HepG2 (cell line): Measurements from ENCODE around the gene KHNYN. TPM values are rescaled to one million over a fixed set of nuclear protein-coding genes. Genes with fewer than 3 reads are reported as not detected.
"Not testable (repeated sequence)": the region's sequence is repeated elsewhere in the genome, so short reads cannot be mapped to it uniquely, and the experiment has no call there.

Experiments used
- ATAC-seq: fragments of 200-7000 bp; cut with Tn5 transposase; 3 replicates; pipeline ENCODE4 v1.9.1; 2020; ENCODE audit warnings: mild to moderate bottlenecking, moderate library complexity
- BruUV-seq: library from RNA; stranded (reverse); fragments of 400-500 nt; replicated peaks from 2 replicates; lab custom pipeline; 2021; lab: Mats Ljungman, UMichigan
- CTCF ChIA-PET: fragments of 300-600 bp; formaldehyde crosslinking; extraction: SDS; loops from one replicate; lab custom pipeline; 2021; ENCODE audit warnings: low total read pairs, inconsistent platforms, low intra/inter-chr PET ratio; lab: Yijun Ruan, JAX
- POLR2A ChIA-PET: fragments of 350-600 bp; sonication (Branson Sonifier 250); formaldehyde crosslinking; loops from one replicate; lab custom pipeline; 2020; ENCODE audit warnings: antibody characterized with exemption, inconsistent platforms; lab: Yijun Ruan, JAX
- DNase-seq: peaks from one replicate; pipeline ENCODE4 v3.0.0-alpha.2; 2015; ENCODE audit warnings: low spot score
- FAIRE-seq: peaks from 3 replicates; lab custom pipeline; 2011; peaks lifted over from hg19 to GRCh38; lab: Jason Lieb, UNC
- H2AFZ ChIP-seq: one replicate; pipeline ENCODE4 v1.6.1; 2011; ENCODE audit warnings: low read length, inconsistent platforms
- H3K27ac ChIP-seq: fragments of 300-600 bp; 3 replicates; pipeline ENCODE4 v1.8.0; 2011; ENCODE audit warnings: mixed run types, mild to moderate bottlenecking, mixed read lengths, low read length, inconsistent platforms; ENCODE audit not compliant: insufficient read depth; ENCODE audit errors: extremely low read length
- H3K27me3 ChIP-seq, 2 experiments: fragments of 200-600 bp in 1 of 2; 2 replicates in 1 of 2; 3 replicates in 1 of 2; pipeline versions ENCODE4 v1.6.0 to v1.8.0; 2011; ENCODE audit warnings: low read length in 2 of 2, mild to moderate bottlenecking in 2 of 2, moderate library complexity in 2 of 2, inconsistent platforms in 1 of 2; ENCODE audit not compliant: insufficient read depth in 2 of 2, control insufficient read depth in 1 of 2
- H3K36me3 ChIP-seq, 2 experiments: fragments of 200-600 bp in 1 of 2; replicated peaks in 1 of 2; 2 replicates in 1 of 2; 3 replicates in 1 of 2; pipeline versions ENCODE4 v1.5.1 to v1.8.0; 2011; ENCODE audit warnings: low read length in 2 of 2, inconsistent platforms in 1 of 2; ENCODE audit not compliant: insufficient read depth in 2 of 2, control insufficient read depth in 1 of 2
- H3K4me1 ChIP-seq: 2 replicates; pipeline ENCODE4 v1.5.1; 2012; ENCODE audit warnings: low read length, inconsistent platforms; ENCODE audit not compliant: insufficient read depth
- H3K4me2 ChIP-seq: 2 replicates; pipeline ENCODE4 v1.6.0; 2011; ENCODE audit warnings: low read depth, low read length, inconsistent platforms
- H3K4me3 ChIP-seq, 3 experiments: fragments of 200-600 bp in 1 of 3; sonication (generic), shearing (Covaris generic) in 1 of 3; replicated peaks in 1 of 3; 2 replicates each; pipeline ENCODE4 v1.5.1; 2011 to 2016; ENCODE audit warnings: low read length in 3 of 3, inconsistent platforms in 2 of 3, low read depth in 2 of 3, mild to moderate bottlenecking in 2 of 3, control low read depth in 1 of 3, mixed read lengths in 1 of 3; ENCODE audit not compliant: insufficient read depth in 1 of 3
- H3K79me2 ChIP-seq: one replicate; pipeline ENCODE4 v1.6.1; 2011; ENCODE audit warnings: low read length, inconsistent platforms; ENCODE audit not compliant: insufficient read depth
- H3K9ac ChIP-seq: 2 replicates; pipeline ENCODE4 v1.6.0; 2011; ENCODE audit warnings: mild to moderate bottlenecking, low read depth, low read length, inconsistent platforms; ENCODE audit not compliant: insufficient read depth
- H3K9me3 ChIP-seq: 2 replicates; pipeline ENCODE4 v1.5.1; 2012; ENCODE audit warnings: mild to moderate bottlenecking, low read length
- H4K20me1 ChIP-seq: 2 replicates; pipeline ENCODE4 v1.6.0; 2011; ENCODE audit warnings: inconsistent platforms, mild to moderate bottlenecking, low read length, moderate library complexity; ENCODE audit not compliant: insufficient read depth
- EHMT2 ChIP-seq: fragments of 200-600 bp; sonication (generic); IDR thresholded peaks from 2 replicates; pipeline ENCODE4 v1.7.0; 2017; ENCODE audit warnings: antibody characterized with exemption, low read depth, low read length, borderline replicate concordance
- MIER3 ChIP-seq: IDR thresholded peaks from 2 replicates; pipeline ENCODE4 v1.6.1; 2016; ENCODE audit warnings: missing compliant biosample characterization, borderline replicate concordance
- PTBP1 ChIP-seq: fragments of 200-400 bp; formaldehyde crosslinking; IDR thresholded peaks from 2 replicates; pipeline ENCODE4 v1.6.1; 2018; ENCODE audit warnings: low read length, low read depth; ENCODE audit not compliant: poor library complexity, severe bottlenecking
- ZFP41 ChIP-seq: sonication (generic); formaldehyde crosslinking; IDR thresholded peaks from 2 replicates; pipeline ENCODE4 v1.4.0; 2020; ENCODE audit warnings: mild to moderate bottlenecking, missing genetic modification reagents, borderline replicate concordance
- ZNF335 ChIP-seq: sonication (generic); formaldehyde crosslinking; IDR thresholded peaks from 2 replicates; pipeline ENCODE4 v1.4.0; 2020; ENCODE audit warnings: missing genetic modification reagents
- WGBS: methylation state at CpG from one replicate; pipeline ENCODE4 v1.1.6; 2017; ENCODE audit warnings: low lambda C conversion rate; 5-methylcytosine and 5-hydroxymethylcytosine counted together
- in situ Hi-C: cut with HindIII; loops from 2 replicates; pipeline ENCODE4 v1.10.0; 2017; ENCODE audit warnings: low pct_unique_long_range_greater_than_20kb; ENCODE audit not compliant: extremely low pct_ligation_motif_present
- intact Hi-C: fragments of 100-400 bp; cut with micrococcal nuclease; formaldehyde crosslinking; loops from one replicate; pipeline ENCODE4 v1.10.0; 2022; ENCODE audit not compliant: unreplicated experiment
- polyA plus RNA-seq, 8 experiments: library from polyadenylated mRNA; depleted of rRNA in 3 of 8; stranded (reverse) in 7 of 8; unstranded in 1 of 8; fragments of >200 nt; fragmentation: Illumina TruSeq in 4 of 8; extraction: Trizol in 4 of 8; gene quantifications; 2 replicates each; pipeline versions ENCODE4 v1.2.1 to v1.2.3, GENCODE V29; 2011 to 2016; ENCODE audit warnings: low read depth in 4 of 8, missing spikeins in 1 of 8, mixed read lengths in 1 of 8; ENCODE audit not compliant: insufficient read depth in 1 of 8
- total RNA-seq, 5 experiments: library from RNA; depleted of rRNA; stranded (reverse); fragments of >200 nt; fragmentation: Illumina TruSeq; extraction: Trizol; gene quantifications; 2 replicates each; pipeline ENCODE4 v1.2.3, GENCODE V29; 2016; ENCODE audit warnings: low read depth in 1 of 5

Gene KHNYN
- total and polyA plus RNA-seq, 2 of the 13 experiments (the other 11 are each of a cell fraction or from before 2014, with no cell fraction given): 52.8 to 75.7 TPM

GRCh38 chr14:24465805-24466204 is 36.1 kb downstream of the KHNYN start:
- H3K79me2 ChIP-seq: no peaks in the 10 kb centered on the region
- DNase-seq (no peak), FAIRE-seq (no peak), ATAC-seq (no peak)
- no peaks in the 10 kb centered on the region for H3K9me3 ChIP-seq
- H3K4me3 ChIP-seq: no peak overlapping the region
- WGBS: 96% methylated on average over 3 of the region's 3 CpGs
- ChIA-PET POLR2A (no interaction called here), CTCF (no interaction called here)
- no peak overlapping the region for H3K27ac ChIP-seq
- H3K27me3 ChIP-seq: no peaks in the 10 kb centered on the region
- H2AFZ ChIP-seq: no peak overlapping the region
- H3K9ac ChIP-seq: no peak overlapping the region
- no peak for TF ChIP-seq ZNF335 (CRISPR knock-in tag)
- no peak for TF ChIP-seq PTBP1
- TF ChIP-seq ZFP41 (CRISPR knock-in tag): no peak
- TF ChIP-seq EHMT2: no peak
- TF ChIP-seq MIER3: no peak
- no peaks in the 10 kb centered on the region for H3K36me3 ChIP-seq
- H3K4me2 ChIP-seq: no peak overlapping the region
- no peaks in the 10 kb centered on the region for H3K4me1 ChIP-seq
- intact Hi-C loops: no loop called here
- no peaks in the 10 kb centered on the region for H4K20me1 ChIP-seq
- in situ Hi-C loops: no loop called here
- BruUV-seq: no TSS peak

- FAIRE-seq, H3K9ac ChIP-seq, H3K36me3 ChIP-seq, ATAC-seq, H3K79me2 ChIP-seq, intact Hi-C loops, DNase-seq, H2AFZ ChIP-seq, H3K4me3 ChIP-seq, H3K9me3 ChIP-seq, H3K27ac ChIP-seq, H4K20me1 ChIP-seq, BruUV-seq, H3K27me3 ChIP-seq, POLR2A ChIA-PET, CTCF ChIA-PET, H3K4me2 ChIP-seq, H3K4me1 ChIP-seq, in situ Hi-C loops: not testable (repeated sequence)
- WGBS: 66% methylated on average over 2 of the region's 2 CpGs
Measured at GRCh38 chr14:24470450-24470849, 40.7 kb downstream of the KHNYN start.
